ENCODE results near the gene FECH.

Gene FECH

GRCh38 chr18:57502624-57503023 lies 83.9 kb downstream of the FECH start (continued):
- TF ChIP-seq, protein P1, sequence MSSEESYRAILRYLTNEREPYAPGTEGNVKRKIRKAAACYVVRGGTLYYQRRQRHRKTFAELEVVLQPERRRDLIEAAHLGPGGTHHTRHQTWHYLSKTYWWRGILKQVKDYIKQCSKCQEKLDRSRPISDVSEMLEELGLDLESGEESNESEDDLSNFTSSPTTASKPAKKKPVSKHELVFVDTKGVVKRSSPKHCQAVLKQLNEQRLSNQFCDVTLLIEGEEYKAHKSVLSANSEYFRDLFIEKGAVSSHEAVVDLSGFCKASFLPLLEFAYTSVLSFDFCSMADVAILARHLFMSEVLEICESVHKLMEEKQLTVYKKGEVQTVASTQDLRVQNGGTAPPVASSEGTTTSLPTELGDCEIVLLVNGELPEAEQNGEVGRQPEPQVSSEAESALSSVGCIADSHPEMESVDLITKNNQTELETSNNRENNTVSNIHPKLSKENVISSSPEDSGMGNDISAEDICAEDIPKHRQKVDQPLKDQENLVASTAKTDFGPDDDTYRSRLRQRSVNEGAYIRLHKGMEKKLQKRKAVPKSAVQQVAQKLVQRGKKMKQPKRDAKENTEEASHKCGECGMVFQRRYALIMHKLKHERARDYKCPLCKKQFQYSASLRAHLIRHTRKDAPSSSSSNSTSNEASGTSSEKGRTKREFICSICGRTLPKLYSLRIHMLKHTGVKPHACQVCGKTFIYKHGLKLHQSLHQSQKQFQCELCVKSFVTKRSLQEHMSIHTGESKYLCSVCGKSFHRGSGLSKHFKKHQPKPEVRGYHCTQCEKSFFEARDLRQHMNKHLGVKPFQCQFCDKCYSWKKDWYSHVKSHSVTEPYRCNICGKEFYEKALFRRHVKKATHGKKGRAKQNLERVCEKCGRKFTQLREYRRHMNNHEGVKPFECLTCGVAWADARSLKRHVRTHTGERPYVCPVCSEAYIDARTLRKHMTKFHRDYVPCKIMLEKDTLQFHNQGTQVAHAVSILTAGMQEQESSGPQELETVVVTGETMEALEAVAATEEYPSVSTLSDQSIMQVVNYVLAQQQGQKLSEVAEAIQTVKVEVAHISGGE (tag by site-specific recombination; conservative IDR thresholded peaks at IDR 0.05; ENCODE audit: low read depth) = no peak
- TF ChIP-seq ZNF843 (tag by site-specific recombination; IDR thresholded peaks at IDR 0.05) = no peak

- Histone ChIP-seq H3K27ac (ENCODE audit: extremely low read depth, low read depth, low read length) (no peak overlapping the region), H3K4me1 (ENCODE audit: control insufficient read depth, insufficient read depth, low read length) (peaks cover 2% of the 10 kb centered on the region; the same call in 1 of the 2 replicates), H3K4me3 (ENCODE audit: low read depth, low read length) (no peak overlapping the region), H3K9me3 (ENCODE audit: control insufficient read depth, insufficient read depth, low read depth, low read length) (no peaks in the 10 kb centered on the region), H3K36me3 (ENCODE audit: control insufficient read depth in 2 of 2, insufficient read depth in 1 of 2, low read length in 2 of 2) (no peaks in the 10 kb centered on the region)
- POLR2A ChIA-PET = no interaction called here
- no peak for TF ChIP-seq ZNF266 (tag by site-specific recombination; IDR thresholded peaks at IDR 0.05; ENCODE audit: low read depth)
- TF ChIP-seq, protein P2, sequence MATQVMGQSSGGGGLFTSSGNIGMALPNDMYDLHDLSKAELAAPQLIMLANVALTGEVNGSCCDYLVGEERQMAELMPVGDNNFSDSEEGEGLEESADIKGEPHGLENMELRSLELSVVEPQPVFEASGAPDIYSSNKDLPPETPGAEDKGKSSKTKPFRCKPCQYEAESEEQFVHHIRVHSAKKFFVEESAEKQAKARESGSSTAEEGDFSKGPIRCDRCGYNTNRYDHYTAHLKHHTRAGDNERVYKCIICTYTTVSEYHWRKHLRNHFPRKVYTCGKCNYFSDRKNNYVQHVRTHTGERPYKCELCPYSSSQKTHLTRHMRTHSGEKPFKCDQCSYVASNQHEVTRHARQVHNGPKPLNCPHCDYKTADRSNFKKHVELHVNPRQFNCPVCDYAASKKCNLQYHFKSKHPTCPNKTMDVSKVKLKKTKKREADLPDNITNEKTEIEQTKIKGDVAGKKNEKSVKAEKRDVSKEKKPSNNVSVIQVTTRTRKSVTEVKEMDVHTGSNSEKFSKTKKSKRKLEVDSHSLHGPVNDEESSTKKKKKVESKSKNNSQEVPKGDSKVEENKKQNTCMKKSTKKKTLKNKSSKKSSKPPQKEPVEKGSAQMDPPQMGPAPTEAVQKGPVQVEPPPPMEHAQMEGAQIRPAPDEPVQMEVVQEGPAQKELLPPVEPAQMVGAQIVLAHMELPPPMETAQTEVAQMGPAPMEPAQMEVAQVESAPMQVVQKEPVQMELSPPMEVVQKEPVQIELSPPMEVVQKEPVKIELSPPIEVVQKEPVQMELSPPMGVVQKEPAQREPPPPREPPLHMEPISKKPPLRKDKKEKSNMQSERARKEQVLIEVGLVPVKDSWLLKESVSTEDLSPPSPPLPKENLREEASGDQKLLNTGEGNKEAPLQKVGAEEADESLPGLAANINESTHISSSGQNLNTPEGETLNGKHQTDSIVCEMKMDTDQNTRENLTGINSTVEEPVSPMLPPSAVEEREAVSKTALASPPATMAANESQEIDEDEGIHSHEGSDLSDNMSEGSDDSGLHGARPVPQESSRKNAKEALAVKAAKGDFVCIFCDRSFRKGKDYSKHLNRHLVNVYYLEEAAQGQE (tag by site-specific recombination; IDR thresholded peaks at IDR 0.05) = 0 out of 2 replicates have a peak, but pooled peaks have one; percentile 42
- CTCF ChIA-PET = interaction anchor here (0.6 kb wide), 1 partner anchor 624 kb away, joined by 3 read pairs; no protein-coding TSS in a partner anchor
Measured at GRCh38 chr18:57498682-57499256, 87.7 kb downstream of the FECH start.
